Measurements from ENCODE around the gene RAB24. TPM values are rescaled to one million over a fixed set of nuclear protein-coding genes. Genes with fewer than 3 reads are reported as not detected.

RAB24 gene
- total RNA-seq, 1 donor from 2014 or later = 28.3 TPM

DNA sequence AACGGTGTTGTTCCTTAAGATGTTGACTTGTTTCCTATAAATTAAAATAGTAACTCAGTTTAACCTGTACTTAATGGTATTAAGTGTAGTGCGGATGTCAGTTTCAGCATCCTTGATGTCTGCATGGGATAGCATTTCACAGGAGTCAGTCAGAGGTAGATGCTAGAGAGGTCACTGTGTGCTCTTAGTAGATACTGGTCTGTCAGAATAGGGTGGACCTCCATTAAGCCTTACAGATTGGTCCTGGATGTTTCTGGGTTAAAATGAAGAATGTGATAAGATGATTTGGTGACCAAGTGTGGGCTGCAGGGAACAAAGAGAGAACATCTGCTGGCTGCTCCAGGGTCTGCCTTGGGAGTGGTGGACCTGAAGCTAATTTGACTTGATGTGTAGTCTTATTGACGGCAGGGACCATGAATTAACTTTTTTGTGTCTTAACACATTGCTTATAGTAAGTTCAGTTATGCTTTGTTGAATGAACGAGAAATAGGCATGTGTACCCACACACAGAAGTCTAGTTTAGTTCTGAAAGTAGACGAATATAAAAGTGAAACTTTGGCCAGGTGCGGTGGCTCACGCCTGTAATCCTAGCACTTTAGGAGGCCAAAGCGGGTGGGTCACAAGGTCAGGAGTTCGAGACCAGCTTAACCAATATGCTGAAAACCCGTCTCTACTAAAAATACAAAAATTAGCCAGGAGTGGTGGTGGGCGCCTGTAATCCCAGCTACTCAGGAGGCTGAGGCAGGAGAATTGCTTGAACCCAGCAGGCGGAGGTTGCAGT lies 12.5 kb downstream of the RAB24 start:
- Mint-ChIP-seq H3K4me1 (no peaks in the 10 kb centered on the region), H3K27ac (no peak overlapping the region), H3K9me3 (no peaks in the 10 kb centered on the region), H3K27me3 (ENCODE audit: low read depth) (no peaks in the 10 kb centered on the region), H3K36me3 (peaks cover 39% of the 10 kb centered on the region), H3K4me3 (no peak overlapping the region)
- TF ChIP-seq, protein P1, sequence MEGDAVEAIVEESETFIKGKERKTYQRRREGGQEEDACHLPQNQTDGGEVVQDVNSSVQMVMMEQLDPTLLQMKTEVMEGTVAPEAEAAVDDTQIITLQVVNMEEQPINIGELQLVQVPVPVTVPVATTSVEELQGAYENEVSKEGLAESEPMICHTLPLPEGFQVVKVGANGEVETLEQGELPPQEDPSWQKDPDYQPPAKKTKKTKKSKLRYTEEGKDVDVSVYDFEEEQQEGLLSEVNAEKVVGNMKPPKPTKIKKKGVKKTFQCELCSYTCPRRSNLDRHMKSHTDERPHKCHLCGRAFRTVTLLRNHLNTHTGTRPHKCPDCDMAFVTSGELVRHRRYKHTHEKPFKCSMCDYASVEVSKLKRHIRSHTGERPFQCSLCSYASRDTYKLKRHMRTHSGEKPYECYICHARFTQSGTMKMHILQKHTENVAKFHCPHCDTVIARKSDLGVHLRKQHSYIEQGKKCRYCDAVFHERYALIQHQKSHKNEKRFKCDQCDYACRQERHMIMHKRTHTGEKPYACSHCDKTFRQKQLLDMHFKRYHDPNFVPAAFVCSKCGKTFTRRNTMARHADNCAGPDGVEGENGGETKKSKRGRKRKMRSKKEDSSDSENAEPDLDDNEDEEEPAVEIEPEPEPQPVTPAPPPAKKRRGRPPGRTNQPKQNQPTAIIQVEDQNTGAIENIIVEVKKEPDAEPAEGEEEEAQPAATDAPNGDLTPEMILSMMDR (IDR thresholded peaks at IDR 0.05; ENCODE audit: unreplicated experiment) = no peak
- no peak for DNase-seq (ENCODE audit: low spot score in 2 of 2, unreplicated experiment in 2 of 2)

DNA sequence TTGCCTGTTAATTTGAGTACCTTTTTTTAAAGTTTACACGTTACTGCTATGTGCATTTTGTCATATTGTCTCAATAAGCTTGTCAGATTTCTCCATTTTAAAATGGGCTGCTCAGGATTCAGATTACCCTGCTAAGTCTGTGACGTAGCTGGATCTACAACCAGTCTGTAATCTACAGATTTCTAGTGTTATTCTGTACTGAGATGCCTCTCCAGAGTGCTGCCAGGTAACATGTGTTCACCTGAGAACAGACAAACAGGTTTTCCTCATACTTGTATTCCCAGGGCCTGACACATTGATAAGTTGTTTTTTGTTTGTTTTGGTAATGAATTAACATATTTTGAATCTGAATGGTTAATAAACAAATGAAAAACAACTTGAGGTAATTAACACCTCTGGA lies 15.3 kb downstream of the RAB24 start:
- TF ChIP-seq, protein P1 (IDR thresholded peaks at IDR 0.05; ENCODE audit: unreplicated experiment) = no peak
- no peaks in the 10 kb centered on the region for H3K9me3 Mint-ChIP-seq
- H3K4me3 Mint-ChIP-seq = no peak overlapping the region
- no peaks in the 10 kb centered on the region for H3K4me1 Mint-ChIP-seq
- H3K27ac Mint-ChIP-seq = no peak overlapping the region
- H3K27me3 Mint-ChIP-seq (ENCODE audit: low read depth) = no peaks in the 10 kb centered on the region
- DNase-seq (ENCODE audit: low spot score in 2 of 2, unreplicated experiment in 2 of 2) = no peak
- H3K36me3 Mint-ChIP-seq = peaks cover 46% of the 10 kb centered on the region

DNA sequence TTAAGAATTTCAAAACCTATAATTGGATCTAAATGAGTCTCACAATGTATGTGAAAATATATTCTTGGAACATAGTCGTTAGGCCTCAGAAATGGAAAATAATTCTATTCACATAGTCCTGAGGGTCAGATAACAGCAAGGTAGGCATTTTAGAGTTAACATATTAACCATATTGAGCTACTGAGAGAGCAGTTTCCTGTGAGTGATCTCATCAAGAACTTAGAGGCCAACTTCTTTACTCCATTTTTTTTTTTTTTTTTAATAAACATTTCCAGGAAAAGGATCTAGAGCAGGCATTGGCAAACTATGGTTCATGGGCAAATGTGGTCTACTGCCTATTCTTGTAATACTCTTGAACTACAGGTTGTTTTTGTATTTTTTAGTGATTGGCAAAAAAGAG lies 26.6 kb downstream of the RAB24 start:
- TF ChIP-seq, protein P1 (IDR thresholded peaks at IDR 0.05; ENCODE audit: unreplicated experiment) = no peak
- Mint-ChIP-seq H3K27me3 (ENCODE audit: low read depth) (no peaks in the 10 kb centered on the region), H3K9me3 (no peaks in the 10 kb centered on the region), H3K4me3 (no peak overlapping the region), H3K36me3 (peaks cover 44% of the 10 kb centered on the region), H3K4me1 (no peaks in the 10 kb centered on the region), H3K27ac (no peak overlapping the region)
- DNase-seq (ENCODE audit: low spot score in 2 of 2, unreplicated experiment in 2 of 2) = no peak

DNA sequence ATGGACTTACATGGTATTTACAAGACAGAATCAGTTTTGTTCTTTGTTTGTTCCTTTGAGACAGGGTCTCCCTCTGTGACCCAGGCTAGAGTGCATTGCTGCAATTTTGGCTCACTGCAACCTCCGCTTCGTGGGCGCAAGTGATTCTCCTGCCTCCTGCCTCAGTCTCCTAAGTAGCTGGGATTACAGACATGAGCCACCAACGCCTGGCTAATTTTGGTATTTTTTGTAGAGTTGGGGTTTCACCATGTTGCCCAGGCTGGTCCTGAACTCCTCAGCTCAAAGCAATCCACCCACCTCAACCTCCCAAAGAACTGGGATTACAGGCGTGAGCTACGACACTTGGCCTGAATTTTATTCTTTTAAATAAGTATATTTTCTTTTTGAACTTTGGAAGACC lies 27.6 kb downstream of the RAB24 start:
- Mint-ChIP-seq H3K36me3 (peaks cover 43% of the 10 kb centered on the region), H3K9me3 (no peaks in the 10 kb centered on the region), H3K4me1 (no peaks in the 10 kb centered on the region), H3K27ac (no peak overlapping the region), H3K4me3 (no peak overlapping the region), H3K27me3 (ENCODE audit: low read depth) (no peaks in the 10 kb centered on the region)
- TF ChIP-seq, protein P1 (IDR thresholded peaks at IDR 0.05; ENCODE audit: unreplicated experiment) = no peak
- no peak for DNase-seq (ENCODE audit: low spot score in 2 of 2, unreplicated experiment in 2 of 2)

DNA sequence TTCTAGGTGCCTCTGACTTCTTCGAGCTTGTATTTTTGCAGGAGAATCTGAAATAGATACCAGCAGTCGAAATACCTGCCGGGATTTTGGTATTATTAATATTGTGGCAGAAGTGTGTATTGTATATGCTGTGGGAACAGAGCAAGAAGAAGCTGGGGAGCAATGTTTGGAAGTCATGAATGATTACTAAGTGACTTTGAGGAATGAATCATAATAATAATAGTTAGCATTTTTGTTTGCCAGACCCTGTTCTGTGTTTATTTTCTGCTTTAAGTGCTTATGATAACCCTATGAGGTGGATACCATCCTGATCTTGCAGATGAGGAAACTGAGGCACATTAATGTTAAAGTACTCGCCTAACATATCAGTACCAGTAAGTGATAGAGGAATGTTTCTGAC lies 32.4 kb downstream of the RAB24 start:
- no peak overlapping the region for H3K27ac Mint-ChIP-seq
- no peaks in the 10 kb centered on the region for H3K27me3 Mint-ChIP-seq (ENCODE audit: low read depth)
- TF ChIP-seq, protein P1 (IDR thresholded peaks at IDR 0.05; ENCODE audit: unreplicated experiment) = no peak
- no peaks in the 10 kb centered on the region for H3K9me3 Mint-ChIP-seq
- peaks cover 30% of the 10 kb centered on the region for H3K36me3 Mint-ChIP-seq
- no peak for DNase-seq (ENCODE audit: low spot score in 2 of 2, unreplicated experiment in 2 of 2)
- H3K4me1 Mint-ChIP-seq = no peaks in the 10 kb centered on the region
- no peak overlapping the region for H3K4me3 Mint-ChIP-seq
